Measurements from ENCODE around the gene HGD.
A peak's percentile ranks its signal among the peaks of the same experiment; 100 is the strongest.
"Not testable (repeated sequence)": the region's sequence is repeated elsewhere in the genome, so short reads cannot be mapped to it uniquely, and the experiment has no call there.

The HGD gene, protein sequence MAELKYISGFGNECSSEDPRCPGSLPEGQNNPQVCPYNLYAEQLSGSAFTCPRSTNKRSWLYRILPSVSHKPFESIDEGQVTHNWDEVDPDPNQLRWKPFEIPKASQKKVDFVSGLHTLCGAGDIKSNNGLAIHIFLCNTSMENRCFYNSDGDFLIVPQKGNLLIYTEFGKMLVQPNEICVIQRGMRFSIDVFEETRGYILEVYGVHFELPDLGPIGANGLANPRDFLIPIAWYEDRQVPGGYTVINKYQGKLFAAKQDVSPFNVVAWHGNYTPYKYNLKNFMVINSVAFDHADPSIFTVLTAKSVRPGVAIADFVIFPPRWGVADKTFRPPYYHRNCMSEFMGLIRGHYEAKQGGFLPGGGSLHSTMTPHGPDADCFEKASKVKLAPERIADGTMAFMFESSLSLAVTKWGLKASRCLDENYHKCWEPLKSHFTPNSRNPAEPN

DNA sequence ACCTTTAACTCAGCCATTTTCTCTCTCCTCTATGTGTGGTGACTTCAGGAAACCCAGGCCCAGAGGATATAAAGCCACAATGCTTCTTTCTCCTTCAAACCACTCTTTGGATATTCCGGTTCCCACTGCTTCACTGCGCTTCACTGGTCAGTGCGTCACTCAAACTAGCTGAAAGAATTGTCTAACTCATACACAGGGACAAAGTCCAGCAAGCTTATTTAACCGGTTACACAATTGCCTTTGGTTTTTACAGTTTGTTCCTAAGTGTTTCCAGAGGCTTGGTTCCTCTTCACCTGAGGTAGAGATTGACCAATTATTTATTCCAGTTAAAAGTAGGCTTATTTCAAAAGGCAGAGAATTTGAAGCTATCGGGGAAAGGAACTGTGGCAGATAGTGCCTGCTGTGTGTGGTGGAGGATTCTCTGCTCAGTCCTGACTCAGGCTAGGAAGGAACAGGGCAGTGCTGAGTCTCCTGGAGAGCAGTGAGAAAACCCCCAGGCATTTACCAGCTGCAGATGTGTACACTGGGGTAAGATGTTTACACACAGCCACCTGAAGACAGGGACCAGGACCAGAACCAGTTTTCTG is at the start of gene HGD:
Gene HGD (minus strand): TSS at position 145 of the 587 bp plus-strand sequence. CDS start 128 bp downstream, at position 17.
- intact Hi-C loops (cut with DNase I): no loop called here
- DNase-seq: no peak

DNA sequence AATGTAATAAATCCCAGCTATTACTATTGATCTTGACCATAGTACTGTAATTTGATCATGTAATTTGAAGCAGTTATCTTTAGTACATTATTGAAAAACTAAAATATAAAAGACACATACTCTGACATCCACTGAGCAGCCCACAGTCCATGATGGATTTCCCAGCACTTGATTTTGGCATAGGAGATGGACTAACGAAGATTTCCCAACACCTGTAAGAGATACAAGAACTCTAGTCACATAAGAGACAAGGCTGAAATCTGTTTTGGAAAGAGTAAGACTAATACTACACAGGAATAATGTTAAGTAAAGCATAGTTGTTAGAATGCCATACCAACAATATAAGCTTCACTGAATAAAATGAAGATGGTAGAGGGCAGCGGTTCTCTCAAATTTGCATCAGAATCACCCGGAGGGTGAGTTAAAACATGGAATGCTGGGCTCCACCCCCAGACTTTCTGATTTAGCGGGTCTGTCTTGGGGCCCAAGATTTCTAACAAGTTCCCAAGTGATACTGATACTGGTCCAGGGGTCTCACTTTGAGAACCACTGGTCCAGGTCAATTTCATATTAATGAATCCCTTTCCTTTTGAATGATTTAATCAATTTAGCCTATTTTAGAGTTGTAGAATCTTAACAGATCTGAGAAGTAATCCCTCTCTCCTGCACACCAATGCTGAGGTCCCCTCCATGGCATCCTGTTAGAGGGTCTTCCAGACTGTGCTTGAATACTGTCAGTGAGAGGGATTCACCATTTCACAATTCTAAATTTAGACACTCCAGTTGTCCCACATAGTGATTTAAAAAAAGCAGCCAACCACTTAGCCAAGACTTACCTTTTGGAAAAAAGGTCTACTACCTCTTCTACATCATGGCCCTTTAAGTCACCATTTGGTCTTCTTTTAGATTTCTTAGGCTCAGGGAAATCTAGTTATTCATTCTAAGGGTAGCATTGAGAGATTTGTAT is 48.8 kb upstream of the HGD start:
- no peak for DNase-seq
- intact Hi-C loops (cut with DNase I): no loop called here

DNA sequence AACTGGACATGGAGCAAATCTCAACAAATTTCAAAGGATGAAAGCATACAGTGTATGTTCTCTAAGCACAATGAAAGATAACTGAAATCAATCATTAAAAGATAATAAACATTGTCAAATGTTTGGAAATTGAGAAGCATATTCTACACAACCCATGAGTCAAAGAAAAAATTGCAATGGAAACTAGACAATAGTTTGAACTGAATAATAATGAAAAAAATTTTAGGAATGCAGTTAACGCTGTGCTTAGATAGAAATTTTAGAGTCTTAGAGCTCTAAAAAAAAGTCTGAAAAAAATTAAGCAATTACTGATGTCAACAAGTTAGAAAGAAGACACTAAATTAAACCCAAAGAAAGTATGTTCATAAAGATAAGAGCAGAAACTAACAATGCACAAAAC is 44.8 kb upstream of the HGD start:
- intact Hi-C loops (cut with DNase I): no loop called here
- no peak for DNase-seq

DNA sequence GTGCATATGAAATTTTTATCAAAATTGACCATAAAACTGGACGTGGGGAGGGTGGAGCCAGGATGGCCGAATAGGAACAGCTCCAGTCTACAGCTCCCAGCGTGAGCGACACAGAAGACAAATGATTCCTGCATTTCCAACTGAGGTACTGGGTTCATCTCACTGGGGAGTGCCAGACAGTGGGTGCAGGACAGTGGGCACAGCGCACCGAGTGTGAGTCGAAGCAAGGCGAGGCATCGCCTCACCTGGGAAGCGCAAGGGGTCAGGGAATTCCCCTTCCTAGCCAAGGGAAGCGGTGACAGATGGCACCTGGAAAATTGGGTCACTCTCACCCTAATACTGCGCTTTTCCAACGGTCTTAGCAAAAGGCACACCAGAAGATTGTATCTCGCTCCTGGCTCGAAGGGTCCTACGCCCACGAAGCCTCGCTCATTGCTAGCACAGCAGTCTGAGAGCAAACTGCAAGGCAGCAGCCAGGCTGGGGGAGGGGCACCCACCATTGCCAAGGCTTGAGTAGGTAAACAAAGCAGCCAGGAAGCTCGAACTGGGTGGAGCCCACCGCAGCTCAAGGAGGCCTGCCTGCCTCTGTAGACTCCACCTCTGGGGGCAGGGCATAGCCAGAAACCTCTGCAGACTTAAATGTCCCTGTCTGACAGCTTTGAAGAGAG is 37.3 kb upstream of the HGD start:
- intact Hi-C loops (cut with DNase I): not testable (repeated sequence)
- DNase-seq: peak in 3 of 10 donors; percentile 9 to 84 (median 73)

DNA sequence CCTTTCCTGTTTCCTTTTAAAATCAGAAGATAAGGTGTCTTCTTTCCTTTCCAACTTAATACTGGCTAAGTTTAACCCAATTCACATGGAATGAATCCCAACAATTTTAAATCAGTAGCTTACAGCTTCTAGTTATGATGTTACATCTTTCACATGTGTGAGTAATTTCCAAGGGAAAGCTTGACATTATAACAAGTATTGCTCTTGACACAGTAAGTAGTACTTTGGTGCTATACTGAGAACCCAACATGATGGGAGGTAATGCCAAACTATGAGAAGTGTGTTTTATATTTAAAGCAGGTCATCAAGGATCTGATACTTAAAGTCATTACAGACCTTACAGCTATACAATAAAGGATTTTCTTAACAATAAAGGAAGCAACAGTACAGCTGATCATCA is 31.2 kb upstream of the HGD start:
- intact Hi-C loops (cut with DNase I): no loop called here

DNA sequence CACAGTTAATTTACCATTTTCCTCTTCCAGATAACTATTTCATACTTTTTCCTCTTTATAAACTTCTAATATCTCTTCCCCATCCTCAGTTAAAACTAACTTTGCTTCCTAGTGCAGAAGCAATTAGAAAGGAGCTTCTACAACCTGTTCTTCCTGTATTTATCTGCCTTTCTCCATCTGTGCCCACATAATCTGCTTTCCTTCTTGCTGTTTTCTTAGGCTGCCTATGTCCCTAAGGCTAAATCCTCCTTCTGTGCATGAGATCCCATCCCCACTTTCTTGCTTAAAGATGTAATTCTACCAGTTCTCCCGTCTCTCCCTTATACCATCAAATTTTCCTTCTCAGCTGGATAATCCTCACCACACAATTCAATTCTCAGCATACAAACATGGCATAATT is 28.3 kb upstream of the HGD start:
- intact Hi-C loops (cut with DNase I): no loop called here

More for the DNA sequence above, 31.2 kb upstream of the HGD start:
- no peak for DNase-seq

DNA sequence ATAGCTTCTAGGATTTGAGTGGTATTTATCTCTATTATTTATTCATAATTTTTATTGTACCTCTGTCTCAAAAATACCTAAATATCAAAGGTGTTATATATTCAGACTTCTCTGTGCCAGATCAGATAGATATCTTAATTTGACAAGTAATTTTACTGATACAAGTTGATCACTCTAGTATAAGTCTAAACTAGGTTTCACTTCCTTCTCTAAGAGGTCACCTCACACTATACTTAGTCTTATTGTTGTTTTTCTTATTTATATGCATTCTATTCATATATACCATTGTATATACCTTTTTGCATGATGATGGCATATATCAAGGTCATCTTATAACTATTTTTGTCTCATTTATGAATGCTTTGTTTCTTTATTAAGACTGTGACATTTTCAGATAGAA is 26.4 kb upstream of the HGD start:
- DNase-seq: no peak
- intact Hi-C loops (cut with DNase I): no loop called here

More for the DNA sequence above, 28.3 kb upstream of the HGD start:
- no peak for DNase-seq

DNA sequence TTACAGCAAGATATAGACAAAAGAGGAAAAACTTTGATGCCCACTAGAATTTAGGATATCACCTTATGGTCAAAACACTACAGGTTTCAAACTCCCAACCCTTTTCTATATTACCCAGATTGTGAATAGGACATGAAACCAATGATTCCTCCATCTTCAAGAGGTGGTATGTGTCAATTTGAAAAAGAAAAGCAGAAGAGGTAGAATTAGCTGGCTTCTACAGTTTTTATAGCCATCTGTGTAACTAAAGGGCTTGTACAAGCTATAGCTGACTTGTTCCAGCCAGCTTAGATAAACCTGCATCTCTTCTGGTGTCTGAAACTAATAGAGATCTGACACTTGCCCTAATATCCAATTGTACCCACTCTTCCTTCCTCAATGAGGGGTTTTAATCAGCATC is 24.9 kb upstream of the HGD start:
- DNase-seq: no peak
- intact Hi-C loops (cut with DNase I): no loop called here

DNA sequence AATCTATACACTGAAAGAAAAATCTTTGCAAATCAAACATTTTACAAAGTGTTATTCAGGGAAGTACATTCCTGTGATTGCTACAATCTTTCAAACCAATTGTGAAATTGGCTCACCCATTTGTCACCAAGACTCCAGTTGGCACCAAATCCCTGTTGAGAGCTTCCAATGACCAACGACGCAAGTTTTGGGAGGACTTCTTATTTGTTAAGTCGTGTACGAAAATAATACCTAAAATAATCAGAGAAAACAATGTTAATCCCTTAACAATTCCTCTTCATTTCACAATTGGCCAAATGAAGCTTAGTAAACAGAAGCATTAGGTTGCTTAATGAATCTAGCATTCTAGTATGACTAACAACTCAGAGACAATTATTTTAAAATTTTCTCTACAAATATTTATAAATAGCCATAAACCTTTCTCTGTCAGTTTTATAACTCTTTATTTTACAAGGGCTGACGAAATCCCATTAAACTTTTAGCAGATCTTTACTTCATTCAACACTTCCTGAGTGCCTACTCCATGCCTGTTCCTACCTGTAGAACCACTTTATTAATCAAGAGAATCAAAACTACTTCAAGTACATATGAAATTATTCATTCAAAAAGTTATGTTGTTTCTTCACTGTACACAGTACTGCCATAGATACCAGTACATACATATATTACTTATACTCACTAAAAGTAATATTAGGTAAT is 24.0 kb upstream of the HGD start:
- intact Hi-C loops (cut with DNase I): no loop called here

DNA sequence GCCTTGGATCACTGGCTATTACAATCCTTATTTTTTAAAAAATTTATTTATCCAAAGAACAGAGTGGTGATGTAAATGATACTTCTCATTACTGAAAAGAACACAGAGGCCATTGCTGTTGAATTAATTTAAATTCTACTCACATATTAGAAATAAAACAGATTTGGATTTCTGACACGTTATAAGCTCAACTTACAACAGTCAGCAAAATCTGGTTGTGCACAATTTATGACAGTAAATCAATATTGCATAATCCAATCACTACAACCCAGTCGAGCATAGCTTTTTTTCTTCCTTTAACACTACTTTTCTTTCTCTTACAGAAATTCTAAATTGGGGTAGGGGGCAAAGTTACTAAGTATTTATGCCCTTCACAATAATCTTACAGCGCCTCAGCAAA is 17.3 kb upstream of the HGD start:
- no peak for DNase-seq
- intact Hi-C loops (cut with DNase I): no loop called here

More for the DNA sequence above, 24.0 kb upstream of the HGD start:
- no peak for DNase-seq

DNA sequence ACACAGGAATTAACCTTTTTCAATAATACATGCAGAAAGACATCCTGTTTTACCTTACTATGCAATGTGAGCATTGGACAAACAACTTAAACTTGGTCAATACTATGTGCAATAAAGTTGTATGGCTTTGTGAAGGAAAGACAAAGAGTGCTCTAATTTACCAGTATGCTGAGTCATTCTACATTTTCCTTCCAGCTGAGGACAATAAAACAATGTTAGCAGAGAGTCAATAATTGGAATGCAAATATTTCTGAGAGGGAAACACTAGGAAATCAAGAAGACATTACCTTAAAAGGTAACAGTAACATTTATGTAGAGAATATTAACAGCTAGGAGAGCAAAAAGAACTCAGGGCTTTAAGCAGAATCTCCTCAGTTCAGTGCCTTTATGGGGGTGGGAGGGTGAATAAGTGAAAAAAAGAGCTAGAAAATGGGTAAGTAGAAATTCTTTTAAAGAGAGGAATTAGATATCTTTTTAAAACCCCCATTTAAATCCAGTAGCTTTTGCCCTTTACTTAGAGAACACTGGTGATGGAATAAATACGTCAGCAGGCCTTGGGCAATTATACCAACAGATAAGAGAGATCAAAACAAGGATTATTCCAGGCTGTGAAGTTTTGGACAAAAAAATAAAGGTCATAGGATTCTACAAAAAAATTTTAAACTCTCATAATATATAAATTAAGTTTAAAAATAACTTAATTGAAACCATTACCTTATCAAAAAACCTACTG is 11.6 kb upstream of the HGD start:
- intact Hi-C loops (cut with DNase I): no loop called here
- DNase-seq: no peak

DNA sequence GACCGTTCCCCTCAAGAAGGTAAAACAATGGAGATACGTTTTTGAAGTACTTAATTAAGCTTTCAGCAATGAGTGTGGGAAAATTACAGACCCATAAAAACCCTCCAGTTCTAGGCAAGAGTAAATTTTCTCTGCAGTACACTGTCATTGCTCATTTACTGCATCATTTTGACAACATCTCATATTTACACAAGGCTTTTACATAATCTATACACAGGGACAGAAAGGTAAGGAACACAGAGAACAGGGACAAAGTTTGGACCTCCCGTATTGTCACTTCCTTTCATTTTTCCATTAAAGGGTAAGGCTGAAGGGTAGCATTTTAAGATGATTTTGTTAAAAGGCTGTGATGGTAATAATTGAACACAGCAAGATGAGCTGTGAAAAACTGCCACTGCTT is 7.4 kb upstream of the HGD start:
- intact Hi-C loops (cut with DNase I): no loop called here

DNA sequence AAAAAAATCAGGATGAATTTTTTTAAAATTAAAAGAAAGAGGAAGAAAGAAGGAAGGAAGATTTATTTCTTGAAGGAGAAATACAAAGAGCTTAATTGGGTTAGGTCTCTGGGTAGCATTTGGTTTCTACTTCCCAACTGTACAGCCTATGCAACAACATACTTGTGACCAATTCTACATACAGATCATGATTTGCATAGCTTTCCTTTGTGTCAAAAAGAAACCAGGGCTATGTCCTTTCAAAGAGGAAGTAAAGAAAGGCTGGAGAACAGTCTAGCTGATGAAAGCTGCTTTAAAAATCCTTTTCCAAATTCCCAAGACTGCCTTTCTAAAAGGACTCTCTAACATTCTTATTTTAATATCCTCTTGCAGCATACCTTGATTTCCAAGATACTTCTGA is 6.1 kb upstream of the HGD start:
- DNase-seq: no peak
- intact Hi-C loops (cut with DNase I): no loop called here

More for the DNA sequence above, 7.4 kb upstream of the HGD start:
- DNase-seq: no peak

DNA sequence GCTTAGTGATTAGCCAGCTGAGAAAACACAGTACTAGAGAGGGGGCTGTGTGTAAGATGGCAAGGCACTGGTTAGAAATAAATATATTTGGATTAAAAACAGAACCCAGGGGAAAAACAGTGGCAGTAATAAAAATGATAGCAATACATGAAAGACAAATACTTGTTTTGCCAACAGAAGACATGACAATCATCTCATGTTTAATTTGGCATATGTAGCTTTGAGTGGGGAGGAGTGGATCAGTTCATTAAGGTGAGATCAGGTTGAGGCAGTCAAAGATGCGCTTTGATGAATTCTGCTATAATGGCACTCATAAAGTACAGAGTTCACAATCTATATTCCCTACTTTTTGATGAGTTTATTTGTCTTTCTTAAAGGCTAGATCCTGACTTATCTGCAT is 3.4 kb upstream of the HGD start:
- intact Hi-C loops (cut with DNase I): no loop called here
- DNase-seq: no peak

DNA sequence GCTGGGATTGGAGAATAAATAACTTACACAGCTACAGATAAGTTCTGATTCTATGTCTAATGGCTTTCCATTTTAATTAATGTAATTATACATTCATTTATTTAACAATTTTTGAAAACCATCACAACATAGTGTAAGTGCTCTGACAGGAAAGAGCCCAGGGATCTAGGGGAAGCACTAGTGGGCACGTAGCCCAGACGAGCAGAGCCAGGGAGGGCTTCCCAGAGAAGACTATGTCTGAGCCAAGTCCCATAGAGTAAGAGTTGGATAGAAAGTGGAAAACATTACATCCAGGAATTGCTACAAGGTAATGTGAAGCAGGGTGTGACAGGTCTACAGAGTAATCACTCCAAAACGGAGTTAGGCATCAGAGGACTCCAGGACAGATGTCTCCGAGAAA is 2.9 kb upstream of the HGD start:
- DNase-seq: no peak
- intact Hi-C loops (cut with DNase I): no loop called here

DNA sequence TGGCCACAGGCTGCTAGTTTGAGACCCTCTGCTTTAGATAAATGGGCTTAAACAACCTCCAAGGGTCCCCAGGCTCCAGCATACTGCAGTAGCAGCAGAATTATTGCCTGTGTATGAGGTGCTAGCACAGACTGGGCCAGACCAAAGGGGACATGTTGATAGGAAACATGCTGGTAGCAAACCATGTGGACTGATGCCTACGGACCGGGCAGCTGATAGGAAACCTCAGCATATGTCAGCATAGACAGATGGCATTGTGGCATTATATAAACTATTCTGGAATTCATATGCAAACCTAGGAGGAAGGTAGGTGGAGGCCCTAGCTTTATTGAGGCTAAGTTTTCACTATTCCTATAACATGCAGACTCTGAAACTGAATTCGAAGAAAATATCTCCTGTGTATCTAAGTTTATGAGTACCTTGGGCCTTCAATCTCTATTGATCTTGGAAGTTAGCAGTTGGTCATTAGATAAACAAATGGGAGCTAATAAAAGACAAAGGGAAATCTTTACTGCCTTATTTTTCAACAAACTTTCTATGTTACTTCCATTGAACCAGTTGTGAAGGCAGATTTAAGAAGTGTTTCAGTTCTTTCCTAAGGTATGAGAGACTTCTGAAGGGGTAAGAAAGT is 1.7 kb upstream of the HGD start:
- intact Hi-C loops (cut with DNase I): no loop called here

DNA sequence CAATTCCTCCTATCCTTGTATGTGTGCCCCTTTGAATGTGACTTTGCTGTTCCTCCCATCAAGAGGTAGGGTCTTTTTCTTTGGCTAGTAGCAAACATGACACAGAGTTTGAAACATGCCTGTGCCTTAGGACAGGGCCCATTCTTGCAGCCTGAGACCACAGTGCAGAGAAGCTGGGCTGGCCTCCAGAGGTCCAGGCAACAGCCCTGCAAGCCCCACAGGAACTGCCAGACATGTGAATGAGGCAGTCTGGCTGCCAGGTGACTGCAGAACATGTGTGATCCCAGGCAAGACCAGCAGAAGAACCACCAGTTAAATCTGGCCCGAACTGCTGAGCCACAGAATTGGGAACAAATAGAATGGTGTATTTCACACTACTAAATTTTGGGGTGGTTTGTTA is 1.2 kb upstream of the HGD start:
- intact Hi-C loops (cut with DNase I): no loop called here
- peak in 2 of 10 donors; percentile 72 to 80 for DNase-seq

More for the DNA sequence above, 1.7 kb upstream of the HGD start:
- DNase-seq: peak in 1 of 10 donors; percentile 11

DNA sequence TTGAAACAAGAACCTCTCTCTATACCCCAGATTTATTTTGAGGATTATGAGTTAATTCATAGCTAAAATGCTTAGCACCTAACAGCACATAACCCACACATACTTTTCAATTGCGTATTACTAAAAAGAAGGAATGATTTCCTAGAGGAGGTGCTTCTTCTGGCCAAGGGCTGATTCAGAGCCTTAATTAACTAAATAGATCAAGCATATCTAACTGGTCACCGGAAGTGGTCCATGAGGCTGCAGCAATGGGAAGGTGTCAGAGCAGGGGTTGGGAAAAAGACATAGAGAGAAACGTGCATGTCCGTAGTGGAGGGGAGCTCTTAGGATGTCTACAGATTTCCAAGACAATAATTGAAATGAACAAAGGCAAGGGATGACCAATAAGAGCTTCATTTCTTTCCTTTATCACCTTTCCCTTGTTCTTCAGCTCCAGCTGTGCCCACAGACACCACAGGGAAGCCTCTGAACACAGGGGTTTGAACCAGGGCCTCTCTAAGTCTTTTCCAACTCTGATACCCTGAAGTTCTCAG is 467 bp downstream of the HGD start:
- intact Hi-C loops (cut with DNase I): no loop called here
- no peak for DNase-seq
